ENCODE measurements around the gene MEGF6.
"Not testable (repeated sequence)": the region's sequence is repeated elsewhere in the genome, so short reads cannot be mapped to it uniquely, and the experiment has no call there.

Gene MEGF6

DNA sequence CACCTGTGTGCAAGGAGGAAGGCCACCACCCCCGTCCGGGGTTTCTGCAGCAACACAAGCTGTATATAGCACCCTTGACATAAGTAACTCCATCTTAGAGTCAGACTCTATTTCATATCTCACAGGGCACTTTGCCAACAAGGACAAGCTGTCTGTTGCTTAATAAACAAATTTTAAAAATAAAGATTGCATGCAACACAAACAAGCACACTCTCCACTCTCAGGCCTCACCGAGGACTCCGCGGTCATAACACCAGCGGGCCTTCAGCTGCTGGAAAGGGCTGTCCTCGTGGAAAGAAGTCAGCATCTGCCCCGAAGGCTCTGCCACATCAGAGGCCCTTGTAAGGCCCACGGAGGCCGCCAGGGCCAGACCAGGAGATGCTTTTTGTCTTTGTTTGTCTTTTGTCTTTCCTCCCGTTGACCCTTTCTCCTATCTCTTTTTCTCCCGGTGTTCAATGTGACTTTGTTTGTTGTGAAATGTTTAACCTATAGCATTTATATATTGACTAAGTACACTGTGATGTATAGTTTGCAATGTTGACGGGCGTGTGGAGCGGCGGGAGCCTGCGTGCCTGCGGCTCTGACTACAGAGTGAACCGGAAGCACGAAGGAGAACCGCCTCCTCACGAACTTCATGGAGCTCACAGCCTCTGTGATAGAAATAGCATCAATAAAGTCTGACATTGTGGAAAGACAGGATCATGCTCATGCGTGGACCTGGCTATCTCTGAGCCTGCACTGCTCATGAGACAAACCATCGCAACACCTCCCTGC is 24.1 kb downstream of the MEGF6 start:
- H3K27ac Mint-ChIP-seq = no peak overlapping the region
- no peak for DNase-seq

GRCh38 chr1:3585940-3586568 is 25.3 kb downstream of the MEGF6 start:
- Mint-ChIP-seq H3K36me3 (ENCODE audit: low read depth) (no peaks in the 10 kb centered on the region), H3K27ac (no peak overlapping the region), H3K27me3 (no peaks in the 10 kb centered on the region), H3K9me3 (no peaks in the 10 kb centered on the region), H3K4me3 (no peak overlapping the region), H3K4me1 (ENCODE audit: low read depth) (no peaks in the 10 kb centered on the region)
- DNase-seq = no peak

More for the DNA sequence above, 24.1 kb downstream of the MEGF6 start:
- H3K4me3 Mint-ChIP-seq = no peak overlapping the region
- H3K9me3 Mint-ChIP-seq = no peaks in the 10 kb centered on the region
- H3K27me3 Mint-ChIP-seq = no peaks in the 10 kb centered on the region
- H3K36me3 Mint-ChIP-seq (ENCODE audit: low read depth) = no peaks in the 10 kb centered on the region
- H3K4me1 Mint-ChIP-seq (ENCODE audit: low read depth) = no peaks in the 10 kb centered on the region

- not testable (repeated sequence) for H3K9me3 Mint-ChIP-seq; H3K4me1 Mint-ChIP-seq (ENCODE audit: low read depth); H3K27ac Mint-ChIP-seq; H3K4me3 Mint-ChIP-seq; H3K36me3 Mint-ChIP-seq (ENCODE audit: low read depth); DNase-seq; H3K27me3 Mint-ChIP-seq
These were observed 25.9 kb downstream of the MEGF6 start for GRCh38 chr1:3585353-3585868.

DNA sequence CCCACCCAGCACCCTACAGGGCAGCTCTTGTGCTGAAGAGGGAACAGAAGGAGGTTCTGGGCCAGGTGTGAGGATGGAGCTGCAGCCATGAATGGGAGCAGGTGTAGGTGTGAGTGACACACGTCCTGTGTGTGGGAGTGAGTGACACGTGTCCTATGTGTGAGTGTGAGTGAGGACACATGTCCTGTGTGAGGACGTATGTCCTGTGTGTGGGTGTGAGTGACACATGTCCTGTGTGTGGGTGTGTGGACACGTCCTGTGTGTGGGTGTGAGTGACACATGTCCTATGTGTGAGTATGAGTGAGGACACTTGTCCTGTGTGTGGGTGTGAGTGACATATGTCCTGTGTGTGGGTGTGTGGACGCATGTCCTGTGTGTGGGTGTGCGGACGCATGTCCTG is 26.4 kb downstream of the MEGF6 start:
- no peak overlapping the region for H3K27ac Mint-ChIP-seq
- no peaks in the 10 kb centered on the region for H3K9me3 Mint-ChIP-seq
- no peaks in the 10 kb centered on the region for H3K27me3 Mint-ChIP-seq
- DNase-seq = peak; percentile 41
- H3K36me3 Mint-ChIP-seq (ENCODE audit: low read depth) = no peaks in the 10 kb centered on the region
- H3K4me3 Mint-ChIP-seq = no peak overlapping the region
- H3K4me1 Mint-ChIP-seq (ENCODE audit: low read depth) = no peaks in the 10 kb centered on the region

GRCh38 chr1:3583751-3584150 is 27.6 kb downstream of the MEGF6 start:
- H3K27ac Mint-ChIP-seq; DNase-seq; H3K4me1 Mint-ChIP-seq (ENCODE audit: low read depth); H3K9me3 Mint-ChIP-seq; H3K27me3 Mint-ChIP-seq; H3K36me3 Mint-ChIP-seq (ENCODE audit: low read depth); H3K4me3 Mint-ChIP-seq: not testable (repeated sequence)

DNA sequence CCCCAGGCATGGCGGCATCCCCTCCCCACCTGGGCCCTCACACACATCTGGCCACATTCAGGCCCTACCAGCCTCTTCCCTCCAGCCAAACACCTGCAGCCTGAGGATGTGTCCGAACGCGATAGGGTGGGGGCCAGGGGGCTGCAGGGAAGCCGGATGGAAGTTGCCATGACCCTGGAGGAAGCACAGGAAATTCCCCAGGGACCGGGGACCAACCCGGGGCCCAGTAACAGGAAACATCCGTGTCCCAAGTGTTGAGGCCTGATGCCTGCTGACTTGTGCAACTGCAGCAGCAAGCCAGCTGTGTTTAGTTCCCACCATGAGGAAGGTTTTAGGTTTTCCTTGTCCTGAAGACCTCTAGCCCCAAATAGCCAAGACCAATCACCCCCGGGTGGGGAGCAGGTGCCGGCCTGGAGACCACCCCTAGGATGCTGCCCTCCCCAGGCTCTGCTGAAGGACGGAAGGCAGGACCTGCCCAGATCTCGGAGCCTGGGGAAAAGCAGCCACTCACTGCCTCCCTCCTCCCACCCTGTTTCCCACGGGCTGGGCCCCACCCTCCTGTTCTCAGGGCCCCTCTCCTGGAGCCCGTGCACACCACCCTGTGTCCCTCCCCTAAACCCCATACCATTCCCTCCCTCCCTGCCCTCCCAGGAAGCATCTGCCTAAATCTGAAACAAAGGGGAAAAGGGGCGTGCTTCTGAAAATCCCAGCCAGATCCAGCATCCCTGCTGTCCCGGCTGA is 29.8 kb downstream of the MEGF6 start:
- Mint-ChIP-seq H3K4me3 (no peak overlapping the region), H3K9me3 (no peaks in the 10 kb centered on the region), H3K27me3 (no peaks in the 10 kb centered on the region), H3K36me3 (ENCODE audit: low read depth) (no peaks in the 10 kb centered on the region), H3K27ac (no peak overlapping the region), H3K4me1 (ENCODE audit: low read depth) (no peaks in the 10 kb centered on the region)
- no peak for DNase-seq

DNA sequence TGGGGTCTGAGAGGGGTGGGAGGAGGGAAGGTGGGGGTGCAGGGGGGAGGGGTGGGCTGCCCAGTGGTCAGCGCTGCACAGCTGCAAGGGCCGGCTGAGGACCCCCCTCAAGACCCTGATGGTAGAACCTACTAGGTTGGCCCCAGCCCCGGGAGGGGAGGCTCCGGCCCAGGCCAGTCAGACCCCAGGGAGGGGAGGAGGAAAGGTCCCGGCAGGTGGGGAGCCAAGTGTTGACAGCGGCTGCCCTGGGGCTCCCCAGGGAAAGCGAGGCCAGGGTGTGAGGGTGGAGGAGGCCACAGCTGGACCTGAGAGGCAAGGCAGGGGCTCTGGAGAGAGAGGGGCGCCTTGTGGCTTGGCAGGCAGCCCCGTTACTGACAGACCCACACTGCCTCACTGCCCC is 31.1 kb downstream of the MEGF6 start:
- DNase-seq = no peak
- Mint-ChIP-seq H3K4me1 (ENCODE audit: low read depth) (no peaks in the 10 kb centered on the region), H3K4me3 (no peak overlapping the region), H3K27me3 (no peaks in the 10 kb centered on the region), H3K9me3 (no peaks in the 10 kb centered on the region), H3K36me3 (ENCODE audit: low read depth) (no peaks in the 10 kb centered on the region), H3K27ac (no peak overlapping the region)

- no peak for DNase-seq
- Mint-ChIP-seq H3K36me3 (ENCODE audit: low read depth) (no peaks in the 10 kb centered on the region), H3K9me3 (no peaks in the 10 kb centered on the region), H3K27ac (no peak overlapping the region), H3K4me3 (no peak overlapping the region), H3K4me1 (ENCODE audit: low read depth) (no peaks in the 10 kb centered on the region), H3K27me3 (no peaks in the 10 kb centered on the region)
These were observed 31.7 kb downstream of the MEGF6 start for GRCh38 chr1:3579626-3580025.

DNA sequence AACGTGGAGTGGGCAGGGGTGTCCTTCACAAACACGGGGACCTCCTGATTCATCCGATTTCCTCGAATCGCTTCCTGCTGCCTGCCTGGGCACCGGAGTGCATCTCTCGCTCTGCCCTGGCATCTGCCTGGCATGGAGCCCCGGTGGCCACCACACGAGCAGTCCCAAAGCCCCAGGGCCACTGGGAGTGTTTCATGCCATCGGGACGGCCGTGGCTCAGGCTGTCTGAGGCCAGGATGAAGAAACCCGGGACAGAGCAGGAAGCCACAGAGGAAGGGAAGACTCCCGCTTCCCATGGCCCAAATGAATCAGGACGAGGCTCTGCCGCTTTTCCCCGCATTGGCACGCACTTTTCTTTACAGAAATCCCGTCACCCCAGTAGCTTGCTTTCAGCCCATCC is 32.4 kb downstream of the MEGF6 start:
- H3K27me3 Mint-ChIP-seq = no peaks in the 10 kb centered on the region
- H3K36me3 Mint-ChIP-seq (ENCODE audit: low read depth) = no peaks in the 10 kb centered on the region
- DNase-seq = no peak
- H3K4me3 Mint-ChIP-seq = no peak overlapping the region
- no peaks in the 10 kb centered on the region for H3K4me1 Mint-ChIP-seq (ENCODE audit: low read depth)
- H3K9me3 Mint-ChIP-seq = no peaks in the 10 kb centered on the region
- H3K27ac Mint-ChIP-seq = no peak overlapping the region

- Mint-ChIP-seq H3K9me3 (no peaks in the 10 kb centered on the region), H3K27ac (no peak overlapping the region), H3K4me1 (ENCODE audit: low read depth) (no peaks in the 10 kb centered on the region), H3K27me3 (no peaks in the 10 kb centered on the region), H3K36me3 (ENCODE audit: low read depth) (no peaks in the 10 kb centered on the region), H3K4me3 (no peak overlapping the region)
- no peak for DNase-seq
These were observed 32.9 kb downstream of the MEGF6 start for GRCh38 chr1:3578433-3578805.

DNA sequence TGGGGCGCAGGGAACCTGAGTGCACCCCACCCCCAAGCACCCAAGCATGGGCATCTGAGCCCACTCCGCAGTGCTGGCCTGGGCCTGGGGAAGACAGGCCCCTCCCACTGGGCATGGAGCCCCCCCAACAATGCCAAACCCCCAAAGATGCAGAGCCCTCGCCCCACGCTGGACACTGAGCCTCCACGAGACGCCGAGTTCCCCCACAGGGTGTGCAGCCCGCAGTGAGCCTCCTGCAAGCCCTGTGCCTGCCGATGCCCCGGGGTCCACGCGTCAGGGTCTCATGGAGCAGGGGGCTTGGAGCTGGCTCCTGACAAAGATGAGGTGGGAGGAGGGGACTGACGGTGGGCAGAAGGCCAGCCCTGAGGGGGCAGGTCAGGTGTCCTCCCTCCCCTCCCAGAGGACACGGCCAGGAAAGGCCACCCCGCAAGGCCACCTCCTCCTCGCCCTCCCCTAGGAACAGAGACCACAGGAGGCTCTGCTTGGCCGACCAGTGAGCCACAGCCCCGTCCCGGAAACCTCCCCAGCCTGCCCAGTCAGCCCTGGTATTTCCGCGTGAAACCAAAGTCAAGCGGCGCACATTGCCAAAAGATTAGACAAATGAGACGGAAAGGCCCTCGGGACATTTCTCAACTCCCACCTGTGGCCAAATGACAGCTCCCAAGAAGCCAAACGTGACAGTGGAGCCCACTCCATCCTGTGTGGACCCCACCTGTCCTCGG is 33.4 kb downstream of the MEGF6 start:
- no peak overlapping the region for H3K4me3 Mint-ChIP-seq
- no peaks in the 10 kb centered on the region for H3K9me3 Mint-ChIP-seq

DNA sequence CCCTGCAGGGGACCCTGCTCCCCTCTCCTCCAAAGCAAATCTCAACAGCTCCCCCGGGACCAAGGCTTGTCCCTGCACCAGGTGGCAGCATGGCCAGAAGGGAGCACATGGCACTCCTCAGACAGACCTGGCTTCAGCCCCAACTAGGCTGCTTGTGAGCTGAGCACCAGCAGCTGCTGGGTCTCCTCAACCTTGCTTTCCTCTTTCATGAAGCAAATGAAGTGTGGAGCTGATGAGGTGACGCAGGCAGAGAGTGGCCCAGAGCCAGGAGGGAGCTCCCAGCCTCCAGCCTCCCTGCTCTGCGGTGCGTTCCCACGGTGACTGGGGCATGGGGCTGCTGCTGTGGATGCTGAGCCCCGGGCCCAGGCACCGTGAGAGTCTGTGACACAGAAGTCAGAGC is 34.0 kb downstream of the MEGF6 start:
- Mint-ChIP-seq H3K27ac (no peak overlapping the region), H3K4me1 (ENCODE audit: low read depth) (no peaks in the 10 kb centered on the region), H3K27me3 (no peaks in the 10 kb centered on the region), H3K36me3 (ENCODE audit: low read depth) (no peaks in the 10 kb centered on the region), H3K9me3 (no peaks in the 10 kb centered on the region), H3K4me3 (no peak overlapping the region)
- no peak for DNase-seq

More for the DNA sequence above, 33.4 kb downstream of the MEGF6 start:
- no peaks in the 10 kb centered on the region for H3K36me3 Mint-ChIP-seq (ENCODE audit: low read depth)
- H3K27ac Mint-ChIP-seq = no peak overlapping the region
- no peak for DNase-seq
- H3K4me1 Mint-ChIP-seq (ENCODE audit: low read depth) = no peaks in the 10 kb centered on the region
- H3K27me3 Mint-ChIP-seq = no peaks in the 10 kb centered on the region

GRCh38 chr1:3575993-3576392 is 35.3 kb downstream of the MEGF6 start:
- Mint-ChIP-seq H3K36me3 (ENCODE audit: low read depth) (no peaks in the 10 kb centered on the region), H3K9me3 (no peaks in the 10 kb centered on the region), H3K27me3 (no peaks in the 10 kb centered on the region), H3K4me1 (ENCODE audit: low read depth) (no peaks in the 10 kb centered on the region), H3K4me3 (no peak overlapping the region), H3K27ac (no peak overlapping the region)
- no peak for DNase-seq

DNA sequence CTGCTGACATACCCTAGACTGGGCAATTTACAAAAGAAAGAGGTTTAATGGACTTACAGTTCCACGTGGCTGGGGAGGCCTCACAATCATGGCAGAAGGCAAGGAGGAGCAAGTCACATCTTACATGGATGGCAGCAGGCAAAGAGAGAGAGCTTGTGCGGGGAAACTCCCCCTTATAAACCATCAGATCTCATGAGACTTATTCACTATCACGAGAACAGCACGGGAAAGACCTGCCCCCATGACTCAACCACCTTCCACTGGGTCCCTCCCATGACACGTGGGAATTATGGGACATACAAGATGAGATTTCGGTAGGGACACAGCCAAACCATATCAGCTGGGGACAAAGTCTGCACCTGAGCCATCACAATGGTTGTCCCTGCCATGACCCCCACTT is 35.8 kb downstream of the MEGF6 start:
- H3K27me3 Mint-ChIP-seq; H3K9me3 Mint-ChIP-seq; H3K27ac Mint-ChIP-seq; H3K4me1 Mint-ChIP-seq (ENCODE audit: low read depth); H3K36me3 Mint-ChIP-seq (ENCODE audit: low read depth); H3K4me3 Mint-ChIP-seq; DNase-seq: not testable (repeated sequence)
